Parathyroid adenoma (tissue), 2 donors: ENCODE measurements around the gene PABPN1L.

Source experiments
- H2AFZ ChIP-seq: fragments of 300-600 bp; sonication (generic); one replicate; pipeline ENCODE4 v1.7.0; 2017; ENCODE audit warnings: antibody characterized with exemption, mild to moderate bottlenecking
- H3K27ac ChIP-seq: fragments of 300-600 bp; sonication (generic); one replicate; pipeline ENCODE4 v1.7.0; 2017
- H3K27me3 ChIP-seq: fragments of 300-600 bp; sonication (generic); one replicate; pipeline ENCODE4 v1.7.0; 2017; ENCODE audit warnings: low read length; ENCODE audit not compliant: control insufficient read depth, insufficient read depth
- H3K36me3 ChIP-seq: fragments of 300-600 bp; sonication (generic); one replicate; pipeline ENCODE4 v1.7.0; 2017; ENCODE audit warnings: low read length; ENCODE audit not compliant: control insufficient read depth, insufficient read depth
- H3K4me1 ChIP-seq: fragments of 300-600 bp; sonication (generic); one replicate; pipeline ENCODE4 v1.7.0; 2017; ENCODE audit warnings: control low read depth
- H3K4me2 ChIP-seq: fragments of 300-600 bp; sonication (generic); one replicate; pipeline ENCODE4 v1.7.0; 2017; ENCODE audit warnings: low read length
- H3K4me3 ChIP-seq: fragments of 300-600 bp; sonication (generic); one replicate; pipeline ENCODE4 v1.7.0; 2017; ENCODE audit warnings: low read depth, low read length
- H3K79me2 ChIP-seq: fragments of 300-600 bp; sonication (generic); one replicate; pipeline ENCODE4 v1.7.0; 2017; ENCODE audit warnings: control low read depth
- H3K9ac ChIP-seq: fragments of 300-600 bp; sonication (generic); one replicate; pipeline ENCODE4 v1.7.0; 2017; ENCODE audit warnings: mild to moderate bottlenecking
- H3K9me3 ChIP-seq: fragments of 300-600 bp; sonication (generic); one replicate; pipeline ENCODE4 v1.7.0; 2017; ENCODE audit warnings: low read length; ENCODE audit not compliant: control insufficient read depth
- TF ChIP-seq, protein P1 (sequence below): fragments of 300-600 bp; sonication (generic); IDR thresholded peaks from one replicate; pipeline ENCODE4 v1.7.0; 2017; ENCODE audit warnings: antibody characterized with exemption, mild to moderate bottlenecking
- donor health status: primary hyperparathyroidism.

Gene PABPN1L

GRCh38 chr16:88902744-88903143 lies 36.3 kb upstream of the PABPN1L start:
- no peak overlapping the region for H2AFZ ChIP-seq
- no peaks in the 10 kb centered on the region for H3K9me3 ChIP-seq
- no peaks in the 10 kb centered on the region for H3K27me3 ChIP-seq
- no peak overlapping the region for H3K4me3 ChIP-seq
- H3K9ac ChIP-seq, result no peak overlapping the region
- H3K4me2 ChIP-seq, result no peak overlapping the region
- H3K27ac ChIP-seq, result no peak overlapping the region
- no peaks in the 10 kb centered on the region for H3K36me3 ChIP-seq
- no peaks in the 10 kb centered on the region for H3K79me2 ChIP-seq
- H3K4me1 ChIP-seq, result no peaks in the 10 kb centered on the region
- TF ChIP-seq, protein P1, sequence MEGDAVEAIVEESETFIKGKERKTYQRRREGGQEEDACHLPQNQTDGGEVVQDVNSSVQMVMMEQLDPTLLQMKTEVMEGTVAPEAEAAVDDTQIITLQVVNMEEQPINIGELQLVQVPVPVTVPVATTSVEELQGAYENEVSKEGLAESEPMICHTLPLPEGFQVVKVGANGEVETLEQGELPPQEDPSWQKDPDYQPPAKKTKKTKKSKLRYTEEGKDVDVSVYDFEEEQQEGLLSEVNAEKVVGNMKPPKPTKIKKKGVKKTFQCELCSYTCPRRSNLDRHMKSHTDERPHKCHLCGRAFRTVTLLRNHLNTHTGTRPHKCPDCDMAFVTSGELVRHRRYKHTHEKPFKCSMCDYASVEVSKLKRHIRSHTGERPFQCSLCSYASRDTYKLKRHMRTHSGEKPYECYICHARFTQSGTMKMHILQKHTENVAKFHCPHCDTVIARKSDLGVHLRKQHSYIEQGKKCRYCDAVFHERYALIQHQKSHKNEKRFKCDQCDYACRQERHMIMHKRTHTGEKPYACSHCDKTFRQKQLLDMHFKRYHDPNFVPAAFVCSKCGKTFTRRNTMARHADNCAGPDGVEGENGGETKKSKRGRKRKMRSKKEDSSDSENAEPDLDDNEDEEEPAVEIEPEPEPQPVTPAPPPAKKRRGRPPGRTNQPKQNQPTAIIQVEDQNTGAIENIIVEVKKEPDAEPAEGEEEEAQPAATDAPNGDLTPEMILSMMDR, result no peak

- Histone ChIP-seq H3K4me2 (no peak overlapping the region), H3K36me3 (no peaks in the 10 kb centered on the region), H3K27me3 (no peaks in the 10 kb centered on the region), H2AFZ (no peak overlapping the region), H3K79me2 (no peaks in the 10 kb centered on the region), H3K4me1 (no peaks in the 10 kb centered on the region), H3K27ac (no peak overlapping the region), H3K9ac (no peak overlapping the region), H3K9me3 (no peaks in the 10 kb centered on the region), H3K4me3 (no peak overlapping the region)
- TF ChIP-seq, protein P1, result no peak
Observed at GRCh38 chr16:88901718-88902337, 35.4 kb upstream of the PABPN1L start.

DNA sequence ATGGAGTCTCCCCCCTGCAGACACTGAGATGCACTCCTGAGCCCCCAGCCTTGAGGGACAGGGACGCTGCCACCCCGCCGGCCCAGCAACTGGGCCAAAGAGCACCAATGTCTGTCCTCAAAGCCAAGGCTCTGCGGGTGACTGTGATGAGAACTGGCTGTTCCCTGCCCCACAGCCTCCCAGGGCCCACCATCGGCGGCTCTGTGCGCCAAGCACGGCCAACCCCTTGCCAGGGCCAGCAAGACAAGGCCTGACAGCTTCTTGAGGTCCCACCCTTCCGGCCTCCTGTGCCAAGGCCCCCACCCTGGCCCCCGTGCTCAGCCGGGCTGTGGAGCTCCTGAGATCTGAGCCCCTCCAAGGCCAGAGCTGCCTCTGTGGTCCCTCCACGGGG lies 34.2 kb upstream of the PABPN1L start:
- Histone ChIP-seq H3K4me2 (no peak overlapping the region), H3K79me2 (no peaks in the 10 kb centered on the region), H3K4me3 (no peak overlapping the region), H3K9ac (no peak overlapping the region), H3K27me3 (no peaks in the 10 kb centered on the region), H3K27ac (no peak overlapping the region), H2AFZ (no peak overlapping the region), H3K4me1 (no peaks in the 10 kb centered on the region), H3K36me3 (no peaks in the 10 kb centered on the region), H3K9me3 (no peaks in the 10 kb centered on the region)
- TF ChIP-seq, protein P1, result no peak

DNA sequence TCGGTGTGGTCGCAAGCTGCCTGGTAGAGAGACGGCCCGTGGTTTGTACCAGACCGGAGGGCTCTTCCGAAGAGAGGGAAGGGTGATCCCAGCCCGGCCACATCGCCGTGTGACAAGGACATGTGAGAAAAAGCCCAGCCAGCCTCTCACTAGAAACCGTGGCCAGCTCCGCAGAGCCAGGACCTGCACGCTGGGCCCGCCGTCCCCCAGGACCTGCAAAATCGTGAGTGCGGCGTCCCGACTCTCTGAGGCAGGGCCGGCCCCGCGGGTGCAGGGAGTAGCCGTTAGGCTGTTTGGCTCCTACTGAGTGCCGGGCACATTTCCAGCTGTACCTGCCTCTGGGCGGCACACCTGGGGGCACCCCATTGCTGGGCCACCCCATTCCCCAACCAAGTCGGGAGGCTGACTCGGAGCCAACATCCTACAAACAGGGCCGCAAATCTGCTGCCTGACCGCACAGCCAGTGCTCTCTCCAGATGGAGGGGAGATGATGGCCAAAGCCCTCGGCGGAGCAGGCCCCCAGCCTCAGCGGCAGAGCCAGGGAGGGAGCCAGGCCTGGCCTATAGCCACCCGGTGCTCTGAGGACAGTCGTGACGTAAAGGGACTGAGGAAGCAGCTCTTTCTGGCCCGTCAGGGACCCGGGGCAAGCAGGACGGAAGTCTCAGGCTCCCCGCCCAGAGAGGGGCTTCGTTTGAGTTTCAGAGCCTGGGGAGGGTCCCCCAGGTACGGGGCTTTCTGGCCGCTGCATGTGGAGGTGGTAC lies 33.6 kb upstream of the PABPN1L start:
- no peaks in the 10 kb centered on the region for H3K4me1 ChIP-seq
- no peaks in the 10 kb centered on the region for H3K27me3 ChIP-seq
- no peak overlapping the region for H3K27ac ChIP-seq
- H3K4me3 ChIP-seq, result no peak overlapping the region
- H3K4me2 ChIP-seq, result no peak overlapping the region
- H3K9me3 ChIP-seq, result no peaks in the 10 kb centered on the region
- H3K36me3 ChIP-seq, result no peaks in the 10 kb centered on the region
- no peak overlapping the region for H2AFZ ChIP-seq
- H3K9ac ChIP-seq, result no peak overlapping the region
- no peaks in the 10 kb centered on the region for H3K79me2 ChIP-seq
- TF ChIP-seq, protein P1, result no peak
